ENCODE measurements around the gene RNF224.

Gene RNF224

GRCh38 chr9:137226338-137227053 lies 806 bp upstream of the RNF224 start:
- TF ChIP-seq, protein P1, sequence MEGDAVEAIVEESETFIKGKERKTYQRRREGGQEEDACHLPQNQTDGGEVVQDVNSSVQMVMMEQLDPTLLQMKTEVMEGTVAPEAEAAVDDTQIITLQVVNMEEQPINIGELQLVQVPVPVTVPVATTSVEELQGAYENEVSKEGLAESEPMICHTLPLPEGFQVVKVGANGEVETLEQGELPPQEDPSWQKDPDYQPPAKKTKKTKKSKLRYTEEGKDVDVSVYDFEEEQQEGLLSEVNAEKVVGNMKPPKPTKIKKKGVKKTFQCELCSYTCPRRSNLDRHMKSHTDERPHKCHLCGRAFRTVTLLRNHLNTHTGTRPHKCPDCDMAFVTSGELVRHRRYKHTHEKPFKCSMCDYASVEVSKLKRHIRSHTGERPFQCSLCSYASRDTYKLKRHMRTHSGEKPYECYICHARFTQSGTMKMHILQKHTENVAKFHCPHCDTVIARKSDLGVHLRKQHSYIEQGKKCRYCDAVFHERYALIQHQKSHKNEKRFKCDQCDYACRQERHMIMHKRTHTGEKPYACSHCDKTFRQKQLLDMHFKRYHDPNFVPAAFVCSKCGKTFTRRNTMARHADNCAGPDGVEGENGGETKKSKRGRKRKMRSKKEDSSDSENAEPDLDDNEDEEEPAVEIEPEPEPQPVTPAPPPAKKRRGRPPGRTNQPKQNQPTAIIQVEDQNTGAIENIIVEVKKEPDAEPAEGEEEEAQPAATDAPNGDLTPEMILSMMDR (IDR thresholded peaks at IDR 0.05; ENCODE audit: extremely low read depth, insufficient read depth, missing control alignments) = no peak
- in situ Hi-C loops (cut with MboI; ENCODE audit: low pct_unique_long_range_greater_than_20kb, low sequenced_read_pairs, unreplicated experiment) = loop anchor here (10.0 kb wide), 1 partner anchor 102 kb away; no protein-coding TSS in a partner anchor
- DNase-seq (ENCODE audit: low spot score) = no peak

DNA sequence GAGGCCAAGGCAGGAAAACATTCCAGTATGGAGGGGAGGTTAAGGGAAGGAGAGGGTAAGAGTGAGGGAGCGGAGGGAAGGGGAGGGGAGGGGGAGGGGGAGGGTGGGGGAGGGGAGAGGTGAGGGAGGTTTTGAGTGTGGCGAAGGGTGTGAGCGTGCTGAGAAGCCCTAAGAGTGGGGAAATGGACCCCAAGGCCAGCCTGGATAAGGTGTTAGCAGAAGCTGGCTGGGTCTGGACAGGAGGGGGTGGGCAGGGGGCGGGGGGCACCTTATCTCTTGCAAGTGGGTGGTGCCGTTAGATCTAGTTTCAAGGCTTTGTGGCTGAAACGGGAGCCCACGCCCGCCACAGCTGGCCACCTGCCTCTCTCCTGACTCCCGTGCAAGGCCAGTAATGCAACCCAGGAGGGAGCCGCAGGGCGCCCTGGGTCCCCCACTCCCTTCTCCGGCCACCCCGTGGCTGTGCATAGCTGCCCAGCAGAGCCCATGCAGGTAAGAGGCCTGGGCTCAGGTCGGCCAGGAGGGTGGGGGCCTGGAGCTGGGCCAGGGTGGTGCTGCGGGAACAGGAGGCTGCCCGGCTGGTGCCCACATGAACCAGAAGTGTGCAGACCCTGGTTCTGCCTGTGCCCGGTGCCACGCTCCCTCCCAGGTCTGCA lies 677 bp downstream of the RNF224 start:
- in situ Hi-C loops (cut with MboI; ENCODE audit: low pct_unique_long_range_greater_than_20kb, low sequenced_read_pairs, unreplicated experiment) = loop anchor here (10.0 kb wide), 1 partner anchor 103 kb away; no protein-coding TSS in a partner anchor
- TF ChIP-seq, protein P1 (IDR thresholded peaks at IDR 0.05; ENCODE audit: extremely low read depth, insufficient read depth, missing control alignments) = no peak
- DNase-seq (ENCODE audit: low spot score) = no peak

DNA sequence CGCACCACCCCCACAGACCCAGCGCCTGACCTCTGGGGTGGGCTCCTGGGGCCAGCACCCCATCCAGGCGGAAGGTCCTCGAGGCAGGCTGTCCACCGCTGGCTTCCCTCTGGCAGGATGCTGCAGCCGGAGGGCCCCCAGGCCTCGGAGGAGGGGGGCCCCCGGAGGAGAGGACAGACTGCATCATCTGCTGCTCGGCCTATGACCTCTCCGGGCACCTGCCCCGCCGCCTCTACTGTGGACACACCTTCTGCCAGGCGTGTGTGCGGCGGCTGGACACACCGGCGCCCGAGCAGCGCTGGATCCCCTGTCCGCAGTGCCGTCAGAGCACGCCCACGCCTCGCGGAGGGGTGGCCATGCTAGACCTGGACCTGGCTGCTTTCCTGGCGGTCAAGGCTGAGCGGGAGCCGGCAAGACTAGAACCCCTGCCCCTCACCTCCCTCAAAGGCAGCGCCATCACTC lies 1.2 kb downstream of the RNF224 start:
- TF ChIP-seq, protein P1 (IDR thresholded peaks at IDR 0.05; ENCODE audit: extremely low read depth, insufficient read depth, missing control alignments) = no peak
- no peak for DNase-seq (ENCODE audit: low spot score)
- in situ Hi-C loops (cut with MboI; ENCODE audit: low pct_unique_long_range_greater_than_20kb, low sequenced_read_pairs, unreplicated experiment) = loop anchor here (10.0 kb wide), 1 partner anchor 104 kb away; no protein-coding TSS in a partner anchor

DNA sequence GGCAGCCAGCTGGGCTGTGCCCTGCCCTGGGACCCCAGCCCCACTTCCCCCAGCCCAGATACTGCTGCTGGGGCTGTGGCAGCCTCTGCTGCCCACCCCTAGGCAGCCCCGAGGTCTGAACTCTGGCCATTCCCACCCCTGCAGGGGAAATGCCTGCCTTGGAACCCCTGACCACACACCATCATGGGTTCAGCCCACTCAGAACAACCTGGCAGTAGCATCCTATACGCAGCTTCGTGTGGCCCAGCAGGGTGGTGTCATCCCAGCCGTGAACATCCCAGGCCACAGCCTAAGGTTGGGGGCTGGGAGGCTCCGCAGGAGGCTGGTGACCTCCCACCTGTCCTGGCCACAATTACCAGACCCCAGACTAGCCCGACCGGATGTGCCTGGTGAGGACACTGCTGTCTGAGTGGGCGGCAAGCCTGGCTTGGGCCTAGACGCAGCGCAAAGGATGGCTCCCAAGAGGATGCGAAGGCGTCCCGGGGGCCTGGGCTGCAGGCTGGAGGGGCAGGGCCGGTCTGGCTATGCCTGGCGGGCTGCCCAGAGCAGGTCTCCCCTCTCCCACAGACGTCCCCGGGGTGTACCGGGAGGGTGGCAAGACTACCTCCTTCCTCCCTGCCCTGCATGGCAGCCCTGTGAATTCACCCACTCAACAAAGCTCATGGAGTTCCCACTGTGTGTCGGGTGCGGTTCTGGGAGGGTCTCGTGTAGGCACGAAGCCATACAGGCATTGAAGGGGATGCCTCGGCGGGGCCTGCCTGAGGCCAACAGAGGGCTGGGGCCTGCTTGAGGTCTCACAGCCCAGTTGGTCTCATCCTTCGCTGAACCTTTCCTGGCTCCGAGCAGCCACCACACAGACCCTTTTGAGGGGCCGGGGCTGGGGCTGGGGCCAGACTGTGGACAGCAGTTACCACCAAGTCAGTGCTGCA lies 1.9 kb downstream of the RNF224 start:
- no peak for DNase-seq (ENCODE audit: low spot score)
- TF ChIP-seq, protein P1 (IDR thresholded peaks at IDR 0.05; ENCODE audit: extremely low read depth, insufficient read depth, missing control alignments) = no peak
- in situ Hi-C loops (cut with MboI; ENCODE audit: low pct_unique_long_range_greater_than_20kb, low sequenced_read_pairs, unreplicated experiment) = loop anchor here (10.0 kb wide), 1 partner anchor 104 kb away; no protein-coding TSS in a partner anchor

DNA sequence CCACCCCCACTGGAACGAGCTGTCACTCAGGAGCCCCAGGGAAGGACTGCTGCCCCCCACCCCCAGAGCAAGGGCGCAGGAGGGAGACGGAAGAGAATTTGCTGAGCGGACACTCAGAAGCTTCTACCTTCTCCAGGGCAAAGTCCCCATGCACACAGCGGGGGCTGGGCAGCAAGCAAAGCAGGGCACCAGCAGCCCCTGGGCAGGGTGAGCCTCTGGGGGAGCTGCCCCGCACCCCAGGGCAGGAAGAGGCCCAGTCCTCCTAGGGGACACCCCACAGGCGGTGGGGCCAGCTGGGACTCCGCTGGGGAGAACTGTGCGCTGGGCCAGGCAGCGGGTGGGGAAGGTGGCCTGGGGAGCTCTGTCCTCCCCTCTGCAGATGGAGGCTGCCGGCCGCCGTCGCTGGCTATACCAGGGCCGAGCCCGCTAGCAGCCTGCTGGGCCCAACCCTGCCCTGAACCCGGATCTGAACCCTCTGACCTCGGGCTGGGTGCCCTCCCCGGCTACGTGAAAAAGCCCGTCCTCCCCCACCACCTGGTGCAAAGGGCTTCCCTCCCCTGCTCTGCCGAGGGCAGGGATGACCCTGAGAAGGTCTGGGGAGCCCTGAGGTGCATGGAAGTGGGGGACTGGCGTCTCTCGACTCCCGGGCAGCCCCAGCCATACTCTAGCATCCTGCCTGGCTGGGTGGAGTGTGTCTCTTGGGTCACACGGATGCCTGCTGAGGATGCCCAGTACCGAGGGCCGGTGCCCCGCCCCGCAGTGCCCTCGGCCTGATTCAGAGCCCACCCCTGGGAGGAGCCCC lies 2.8 kb downstream of the RNF224 start:
- DNase-seq (ENCODE audit: low spot score) = no peak
- TF ChIP-seq, protein P1 (IDR thresholded peaks at IDR 0.05; ENCODE audit: extremely low read depth, insufficient read depth, missing control alignments) = no peak
- in situ Hi-C loops (cut with MboI; ENCODE audit: low pct_unique_long_range_greater_than_20kb, low sequenced_read_pairs, unreplicated experiment) = loop anchor here (10.0 kb wide), 1 partner anchor 105 kb away; no protein-coding TSS in a partner anchor

Measured in GM13977 (cell line).